Right lobe of liver (tissue), 4 donors: ENCODE data around the gene ACSL3.

Experiments
- CTCF ChIP-seq, 4 donors: fragments of 200-600 bp in 3 of 4; fragments of 450-650 bp in 1 of 4; IDR thresholded peaks; one replicate each; pipeline versions ENCODE4 v1.5.1 to v1.8.0; 2016 to 2022; ENCODE audit warnings: antibody characterized with exemption in 4 of 4, mild to moderate bottlenecking in 2 of 4
- POLR2A ChIP-seq: fragments of 450-650 bp; IDR thresholded peaks from one replicate; pipeline ENCODE4 v1.6.1; 2017; ENCODE audit warnings: antibody characterized with exemption, mild to moderate bottlenecking
- donor health status: DM: no; HTN: no; CAD: no.
- donor health status: DM: no; HTN: no; CAD: no.
- donor health status: DM: no; HTN: yes; CAD: no.

GRCh38 chr2:222878877-222879603 lies 18.2 kb downstream of the ACSL3 start:
- no peak for TF ChIP-seq CTCF (IDR thresholded peaks at IDR 0.05)
- TF ChIP-seq POLR2A, result no peak
